Dermis microvascular lymphatic vessel endothelial cell (primary cell): ENCODE data around the gene CAPN5. TPM values are rescaled to one million over a fixed set of nuclear protein-coding genes. Genes with fewer than 3 reads are reported as not detected.
"Not testable (repeated sequence)": the region's sequence is repeated elsewhere in the genome, so short reads cannot be mapped to it uniquely, and the experiment has no call there.

Experiments
- DNase-seq, 2 donors: peaks; one replicate each; pipeline versions ENCODE4 v3.0.0 to v3.0.0-alpha.2; 2010; ENCODE audit warnings: low read depth in 2 of 2
- total RNA-seq: library from RNA; depleted of rRNA; stranded (reverse); fragments of >200 nt; gene quantifications from 2 replicates; pipeline ENCODE4 v1.2.1, GENCODE V29; 2014

The CAPN5 gene
- total RNA-seq, 1 donor from 2014 or later, result 3.1 TPM

- no peak for DNase-seq
Measured at GRCh38 chr11:77042111-77042726, 24.6 kb upstream of the CAPN5 start.

GRCh38 chr11:77044356-77044755 lies 22.4 kb upstream of the CAPN5 start:
- no peak for DNase-seq

- no peak for DNase-seq
Measured at GRCh38 chr11:77044886-77045285, 21.9 kb upstream of the CAPN5 start.

- DNase-seq, result peak in 1 of 2 donors; percentile 24
Measured at GRCh38 chr11:77046060-77046501, 20.7 kb upstream of the CAPN5 start.

- DNase-seq, result peak; percentile 92
Measured at GRCh38 chr11:77047007-77047927, 19.5 kb upstream of the CAPN5 start.

- not testable (repeated sequence) for DNase-seq
Measured at GRCh38 chr11:77047928-77048446, 18.8 kb upstream of the CAPN5 start.

GRCh38 chr11:77049026-77049425 lies 17.7 kb upstream of the CAPN5 start:
- no peak for DNase-seq

- no peak for DNase-seq
Measured at GRCh38 chr11:77051511-77051910, 15.3 kb upstream of the CAPN5 start.

- no peak for DNase-seq
Measured at GRCh38 chr11:77052518-77052917, 14.3 kb upstream of the CAPN5 start.

- no peak for DNase-seq
Measured at GRCh38 chr11:77053217-77054015, 13.4 kb upstream of the CAPN5 start.

- no peak for DNase-seq
Measured at GRCh38 chr11:77054084-77054483, 12.7 kb upstream of the CAPN5 start.

- no peak for DNase-seq
Measured at GRCh38 chr11:77055101-77055561, 11.6 kb upstream of the CAPN5 start.

- DNase-seq, result no peak
Measured at GRCh38 chr11:77055913-77056312, 10.9 kb upstream of the CAPN5 start.

GRCh38 chr11:77056814-77057402 lies 9.9 kb upstream of the CAPN5 start:
- DNase-seq, result no peak

- DNase-seq, result no peak
Measured at GRCh38 chr11:77057938-77058474, 8.8 kb upstream of the CAPN5 start.

GRCh38 chr11:77058900-77059299 lies 7.9 kb upstream of the CAPN5 start:
- no peak for DNase-seq

GRCh38 chr11:77059806-77060205 lies 7.0 kb upstream of the CAPN5 start:
- no peak for DNase-seq

GRCh38 chr11:77060234-77060633 lies 6.5 kb upstream of the CAPN5 start:
- DNase-seq, result no peak

GRCh38 chr11:77061258-77061657 lies 5.5 kb upstream of the CAPN5 start:
- DNase-seq, result not testable (repeated sequence)

GRCh38 chr11:77062924-77063323 lies 3.8 kb upstream of the CAPN5 start:
- DNase-seq, result no peak

- DNase-seq, result no peak
Measured at GRCh38 chr11:77063407-77063806, 3.4 kb upstream of the CAPN5 start.
